C4-2B (cell line): ENCODE results near the gene TPGS2.
"Not testable (repeated sequence)": the region's sequence is repeated elsewhere in the genome, so short reads cannot be mapped to it uniquely, and the experiment has no call there.

ENCODE experiments used
- H3K27ac ChIP-seq: fragments of 450-650 bp; 2 replicates; pipeline ENCODE4 v1.5.1; 2017
- ZFX ChIP-seq: fragments of 450-650 bp; IDR thresholded peaks from 2 replicates; pipeline ENCODE4 v1.6.1; 2017
- TF ChIP-seq, protein P1 (sequence below): fragments of 450-650 bp; conservative IDR thresholded peaks from 2 replicates; pipeline ENCODE4 v1.5.1; 2017; ENCODE audit warnings: mild to moderate bottlenecking

Gene TPGS2, protein sequence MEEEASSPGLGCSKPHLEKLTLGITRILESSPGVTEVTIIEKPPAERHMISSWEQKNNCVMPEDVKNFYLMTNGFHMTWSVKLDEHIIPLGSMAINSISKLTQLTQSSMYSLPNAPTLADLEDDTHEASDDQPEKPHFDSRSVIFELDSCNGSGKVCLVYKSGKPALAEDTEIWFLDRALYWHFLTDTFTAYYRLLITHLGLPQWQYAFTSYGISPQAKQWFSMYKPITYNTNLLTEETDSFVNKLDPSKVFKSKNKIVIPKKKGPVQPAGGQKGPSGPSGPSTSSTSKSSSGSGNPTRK

DNA sequence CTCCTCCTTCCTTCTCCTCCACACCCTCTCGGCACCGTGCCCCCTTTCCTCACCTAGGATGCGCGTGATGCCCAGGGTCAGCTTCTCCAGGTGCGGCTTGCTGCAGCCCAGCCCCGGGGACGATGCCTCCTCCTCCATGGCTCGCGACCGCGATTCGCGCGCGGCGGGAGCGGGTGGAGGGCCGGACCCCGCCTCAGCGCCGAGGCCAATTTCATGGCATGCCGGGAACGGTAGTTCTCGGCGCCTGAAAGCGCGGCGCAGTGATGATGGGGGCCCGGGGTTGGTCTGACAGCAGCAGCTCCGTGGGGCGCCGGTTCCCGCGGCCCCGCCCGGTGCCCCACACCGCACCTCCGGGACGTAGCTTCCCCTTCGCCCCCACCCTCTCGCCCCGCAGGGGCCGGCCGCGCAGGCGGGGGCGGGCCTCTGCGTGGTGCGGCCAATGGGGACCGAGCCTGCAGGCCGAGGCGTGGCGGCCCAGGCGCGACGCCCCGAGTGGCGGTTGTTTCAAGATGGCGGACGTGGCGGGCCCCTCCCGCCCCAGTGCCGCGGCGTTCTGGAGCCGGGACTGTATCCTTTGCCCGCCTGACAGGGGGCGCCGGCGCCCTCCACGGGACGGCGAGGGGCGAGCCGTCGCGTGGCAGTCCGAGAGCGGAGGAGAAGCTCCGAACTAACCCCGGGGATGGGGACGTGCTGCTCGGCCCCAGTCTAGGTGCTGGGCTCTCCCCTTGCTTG is at the start of gene TPGS2, which contains the start of gene KIAA1328:
TSS of gene TPGS2 (minus strand) at position 373 of the 732 bp plus-strand sequence. CDS start at position 138, 235 bp downstream.
TSS of gene KIAA1328 (plus strand) at position 498 of the 732 bp plus-strand sequence. CDS start at position 510, 12 bp downstream.
- peak within 1 kb of the TSS; percentile 90 for H3K27ac ChIP-seq
- TF ChIP-seq, protein P1, sequence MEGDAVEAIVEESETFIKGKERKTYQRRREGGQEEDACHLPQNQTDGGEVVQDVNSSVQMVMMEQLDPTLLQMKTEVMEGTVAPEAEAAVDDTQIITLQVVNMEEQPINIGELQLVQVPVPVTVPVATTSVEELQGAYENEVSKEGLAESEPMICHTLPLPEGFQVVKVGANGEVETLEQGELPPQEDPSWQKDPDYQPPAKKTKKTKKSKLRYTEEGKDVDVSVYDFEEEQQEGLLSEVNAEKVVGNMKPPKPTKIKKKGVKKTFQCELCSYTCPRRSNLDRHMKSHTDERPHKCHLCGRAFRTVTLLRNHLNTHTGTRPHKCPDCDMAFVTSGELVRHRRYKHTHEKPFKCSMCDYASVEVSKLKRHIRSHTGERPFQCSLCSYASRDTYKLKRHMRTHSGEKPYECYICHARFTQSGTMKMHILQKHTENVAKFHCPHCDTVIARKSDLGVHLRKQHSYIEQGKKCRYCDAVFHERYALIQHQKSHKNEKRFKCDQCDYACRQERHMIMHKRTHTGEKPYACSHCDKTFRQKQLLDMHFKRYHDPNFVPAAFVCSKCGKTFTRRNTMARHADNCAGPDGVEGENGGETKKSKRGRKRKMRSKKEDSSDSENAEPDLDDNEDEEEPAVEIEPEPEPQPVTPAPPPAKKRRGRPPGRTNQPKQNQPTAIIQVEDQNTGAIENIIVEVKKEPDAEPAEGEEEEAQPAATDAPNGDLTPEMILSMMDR = peak; percentile 56
- peak; percentile 31 for TF ChIP-seq ZFX

DNA sequence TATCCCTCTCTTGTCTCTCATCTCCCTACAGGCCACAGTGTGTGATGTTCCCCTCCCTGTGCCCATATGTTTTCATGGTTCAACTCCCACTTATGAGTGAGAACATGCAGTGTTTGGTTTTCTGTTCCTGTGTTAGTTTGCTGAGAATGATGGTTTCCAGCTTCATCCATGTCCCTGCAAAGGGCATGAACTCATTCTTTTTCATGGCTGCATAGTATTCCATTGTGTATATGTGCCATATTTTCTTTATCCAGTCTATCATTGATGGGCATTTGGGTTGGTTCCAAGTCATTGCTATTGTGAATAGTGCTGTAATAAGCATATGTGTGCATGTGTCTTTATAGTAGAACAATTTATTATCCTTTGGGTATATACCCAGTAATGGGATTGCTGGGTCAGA is 45.0 kb upstream of the TPGS2 start:
- not testable (repeated sequence) for H3K27ac ChIP-seq

DNA sequence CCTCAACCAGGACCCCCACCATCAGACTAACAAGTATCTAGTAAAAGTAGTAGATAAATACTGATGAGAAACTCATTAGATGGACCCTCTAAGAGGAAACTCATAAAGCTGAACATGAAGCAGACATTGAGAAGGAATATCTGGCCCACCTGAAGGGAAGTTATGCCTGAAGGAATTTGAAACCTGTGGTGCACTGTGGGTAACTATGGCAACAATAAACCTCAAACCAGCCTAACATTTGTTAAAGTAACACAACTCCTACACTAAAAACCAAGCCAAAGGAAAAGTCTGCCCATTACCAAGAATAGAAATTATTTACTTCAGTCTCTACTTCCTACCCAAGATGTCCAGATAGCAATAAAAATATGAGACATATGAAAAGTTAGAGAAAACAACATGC is 43.5 kb upstream of the TPGS2 start:
- H3K27ac ChIP-seq = no peak overlapping the region
- TF ChIP-seq, protein P1 = no peak
- TF ChIP-seq ZFX = no peak

DNA sequence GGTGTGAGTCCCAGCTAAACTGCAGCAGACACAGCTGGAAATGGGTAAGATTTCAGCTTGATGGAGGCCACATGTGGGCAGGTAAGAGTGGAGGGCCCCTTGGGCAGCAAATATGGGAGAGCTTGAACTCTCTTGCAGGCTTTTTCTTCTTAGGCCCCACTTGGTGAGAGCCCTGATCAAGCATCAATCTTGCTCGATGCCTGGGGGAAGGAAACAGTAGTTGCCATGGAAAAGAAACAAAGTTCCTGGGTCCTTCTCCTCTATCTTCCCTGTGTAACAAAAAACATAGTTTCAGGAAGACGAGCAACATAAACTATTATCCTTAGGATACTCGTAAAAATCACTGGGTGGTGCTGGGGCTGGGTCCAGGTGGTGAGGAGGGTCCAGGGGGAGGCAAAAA is 43.0 kb upstream of the TPGS2 start:
- no peak overlapping the region for H3K27ac ChIP-seq
- no peak for TF ChIP-seq ZFX
- TF ChIP-seq, protein P1 = no peak

DNA sequence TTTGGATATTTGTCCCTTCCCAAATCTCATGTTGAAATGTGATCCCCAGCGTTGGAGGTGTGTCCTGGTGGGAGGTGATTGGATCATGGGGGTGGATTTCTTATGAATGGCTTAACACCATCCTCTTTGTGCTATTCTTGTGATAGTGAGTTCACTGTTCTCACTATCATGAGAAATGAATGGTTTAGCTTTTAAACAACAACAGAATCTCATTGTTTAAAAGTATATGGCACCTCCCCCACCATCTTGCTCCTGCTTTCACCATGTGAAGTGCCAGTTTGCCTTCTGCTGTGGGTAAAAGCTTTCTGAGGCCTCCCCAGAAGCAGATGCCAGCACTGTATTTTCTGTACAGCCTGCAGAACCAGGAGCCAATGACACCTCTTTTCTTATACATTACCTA is 38.3 kb upstream of the TPGS2 start:
- no peak overlapping the region for H3K27ac ChIP-seq
- TF ChIP-seq ZFX = no peak
- TF ChIP-seq, protein P1 = no peak

DNA sequence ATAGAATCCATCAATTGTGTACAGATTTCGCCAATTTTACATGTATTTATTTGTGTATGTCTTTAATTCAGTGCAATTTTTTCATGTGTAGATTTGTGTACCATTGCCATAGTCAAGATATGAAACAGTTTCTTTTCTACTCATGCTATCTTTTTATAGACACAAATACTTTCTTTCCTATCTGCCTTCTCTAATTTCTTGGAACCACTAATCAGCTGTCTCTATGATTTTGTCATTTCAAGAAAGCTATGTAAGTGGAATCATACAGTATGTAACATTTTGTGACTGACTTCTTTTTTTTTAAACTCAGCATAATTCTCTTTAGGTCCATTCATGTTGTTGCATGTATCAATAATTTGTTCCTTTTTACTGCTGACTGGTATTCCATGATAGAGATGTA is 33.4 kb upstream of the TPGS2 start:
- H3K27ac ChIP-seq = no peak overlapping the region
- no peak for TF ChIP-seq ZFX
- TF ChIP-seq, protein P1 = no peak

DNA sequence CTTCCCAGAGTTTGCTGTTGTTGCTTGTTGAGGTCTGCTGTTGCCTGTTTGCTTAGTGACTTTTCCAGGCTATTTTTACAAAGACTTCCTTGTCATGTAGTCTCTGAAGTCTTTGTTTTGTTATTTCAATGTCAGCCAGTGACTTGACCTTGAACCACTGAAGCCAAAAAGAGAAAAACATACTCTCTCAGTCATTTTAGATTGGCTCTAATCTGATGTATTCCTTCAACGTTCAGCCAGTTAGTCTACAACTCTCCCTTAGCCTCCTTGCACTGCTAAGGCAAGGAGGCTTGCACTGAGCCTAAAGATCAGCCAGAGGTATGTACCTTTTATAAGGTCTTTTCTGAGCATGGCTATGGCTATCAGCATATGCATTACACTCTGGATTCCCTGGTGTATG is 28.0 kb upstream of the TPGS2 start:
- TF ChIP-seq, protein P1 = no peak
- TF ChIP-seq ZFX = no peak
- H3K27ac ChIP-seq = no peak overlapping the region
